ENCODE measurements around the gene KIF13A.
"Not testable (repeated sequence)": the region's sequence is repeated elsewhere in the genome, so short reads cannot be mapped to it uniquely, and the experiment has no call there.

Gene KIF13A

GRCh38 chr6:17967668-17968518 is 19.5 kb downstream of the KIF13A start:
- no peak for DNase-seq

GRCh38 chr6:17966451-17966850 is 21.0 kb downstream of the KIF13A start:
- DNase-seq, result no peak

- DNase-seq, result no peak
Observed at GRCh38 chr6:17965397-17965796, 22.0 kb downstream of the KIF13A start.

GRCh38 chr6:17964633-17965032 is 22.8 kb downstream of the KIF13A start:
- no peak for DNase-seq

GRCh38 chr6:17962436-17963031 is 24.9 kb downstream of the KIF13A start:
- DNase-seq, result peak; percentile 14

GRCh38 chr6:17959302-17959701 is 28.1 kb downstream of the KIF13A start:
- no peak for DNase-seq

GRCh38 chr6:17957904-17958620 is 29.4 kb downstream of the KIF13A start:
- DNase-seq, result no peak

- no peak for DNase-seq
Observed at GRCh38 chr6:17957498-17957897, 29.9 kb downstream of the KIF13A start.

GRCh38 chr6:17957086-17957485 is 30.3 kb downstream of the KIF13A start:
- no peak for DNase-seq

- DNase-seq, result no peak
Observed at GRCh38 chr6:17950095-17950494, 37.3 kb downstream of the KIF13A start.

GRCh38 chr6:17949168-17949567 is 38.3 kb downstream of the KIF13A start:
- no peak for DNase-seq

GRCh38 chr6:17948725-17949124 is 38.7 kb downstream of the KIF13A start:
- no peak for DNase-seq

GRCh38 chr6:17947574-17947973 is 39.9 kb downstream of the KIF13A start:
- DNase-seq, result not testable (repeated sequence)

GRCh38 chr6:17945575-17945974 is 41.9 kb downstream of the KIF13A start:
- no peak for DNase-seq

GRCh38 chr6:17945111-17945510 is 42.3 kb downstream of the KIF13A start:
- DNase-seq, result no peak

GRCh38 chr6:17941318-17941717 is 46.1 kb downstream of the KIF13A start:
- DNase-seq, result no peak

GRCh38 chr6:17940151-17940792 is 47.2 kb downstream of the KIF13A start:
- no peak for DNase-seq

- DNase-seq, result no peak
Observed at GRCh38 chr6:17938901-17939300, 48.5 kb downstream of the KIF13A start.

GRCh38 chr6:17935188-17936149 is 52.0 kb downstream of the KIF13A start:
- DNase-seq, result no peak

GRCh38 chr6:17933716-17934115 is 53.7 kb downstream of the KIF13A start:
- DNase-seq, result no peak

- no peak for DNase-seq
Observed at GRCh38 chr6:17932330-17932852, 55.0 kb downstream of the KIF13A start.

GRCh38 chr6:17931227-17931626 is 56.2 kb downstream of the KIF13A start:
- DNase-seq, result no peak
